Astrocyte of the spinal cord (primary cell): ENCODE data around the gene MROH2B.

Experiments used
- DNase-seq: peaks from one replicate; pipeline ENCODE4 v3.0.0; 2011; ENCODE audit warnings: low read depth, low spot score
- H3K4me3 ChIP-seq: 2 replicates; pipeline ENCODE4 v1.5.1; 2011; ENCODE audit warnings: low read depth, mild to moderate bottlenecking, low read length, moderate library complexity
- CTCF ChIP-seq: IDR thresholded peaks from 2 replicates; pipeline ENCODE4 v1.5.1; 2012; ENCODE audit warnings: low read depth, mild to moderate bottlenecking, low read length, inconsistent platforms
- in situ Hi-C: cut with HindIII; loops from 2 replicates; pipeline ENCODE4 v1.10.0; 2017; ENCODE audit warnings: low sequenced_read_pairs

MROH2B gene

GRCh38 chr5:41083306-41083705 lies 12.2 kb upstream of the MROH2B start:
- in situ Hi-C loops, result no loop called here
- no peak for DNase-seq
- TF ChIP-seq CTCF, result no peak
- no peak overlapping the region for H3K4me3 ChIP-seq

DNA sequence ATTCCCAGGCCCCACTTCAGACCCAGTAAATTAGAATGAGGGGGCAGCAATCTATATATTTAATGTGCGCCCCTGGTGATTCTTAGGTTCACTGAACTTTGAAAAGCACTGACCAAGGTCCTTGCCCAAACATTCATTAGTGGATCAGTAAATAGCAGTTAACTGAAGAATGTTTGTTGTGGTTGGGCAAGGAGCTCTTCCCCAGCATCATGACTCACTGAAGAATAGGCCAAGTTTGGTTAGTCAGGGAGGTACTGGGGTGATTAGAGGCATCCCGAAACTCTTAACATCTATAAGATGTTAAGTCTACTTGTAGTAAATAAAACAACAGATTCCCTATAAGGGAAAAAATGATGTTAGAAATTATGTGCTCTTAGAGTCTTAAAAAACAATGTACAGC lies 833 bp upstream of the MROH2B start:
- H3K4me3 ChIP-seq, result no peak overlapping the region
- in situ Hi-C loops, result no loop called here
- no peak for TF ChIP-seq CTCF
- DNase-seq, result peak; percentile 74

- no peak overlapping the region for H3K4me3 ChIP-seq
- no peak for TF ChIP-seq CTCF
- DNase-seq, result peak; percentile 17
- in situ Hi-C loops, result no loop called here
Observed at GRCh38 chr5:41067714-41068568, 3.2 kb downstream of the MROH2B start.

DNA sequence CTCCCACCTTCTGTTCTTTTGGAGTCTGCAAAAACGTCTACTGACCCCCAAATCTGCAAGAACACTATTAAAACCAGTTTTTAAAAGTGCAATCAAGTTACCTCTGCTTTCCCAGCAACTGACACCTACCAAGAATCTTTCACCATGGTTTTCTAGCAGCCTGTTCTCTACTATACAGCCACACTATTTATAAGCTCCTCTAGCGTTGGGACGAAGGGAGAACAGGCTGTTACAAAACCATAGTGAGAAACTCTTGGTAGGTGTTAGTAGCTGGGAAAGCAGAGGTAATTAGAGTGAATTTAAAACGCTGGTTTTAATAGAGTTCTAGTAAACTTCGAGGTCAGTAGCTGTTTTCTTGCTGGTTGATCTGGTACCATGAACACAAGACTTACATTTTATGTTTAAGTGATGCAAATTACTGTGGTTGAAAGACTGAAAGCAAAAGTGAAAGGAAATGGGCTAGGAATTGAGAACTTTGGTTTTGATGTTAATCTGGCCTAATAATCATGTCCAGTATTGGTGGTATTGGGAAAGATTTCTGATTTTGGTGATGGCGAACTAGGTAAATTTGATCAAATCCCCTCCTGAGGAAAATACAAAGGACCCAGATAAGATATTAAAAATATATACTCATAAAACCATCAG lies 5.3 kb downstream of the MROH2B start:
- H3K4me3 ChIP-seq, result no peak overlapping the region
- no peak for TF ChIP-seq CTCF
- in situ Hi-C loops, result no loop called here
- DNase-seq, result no peak

- no peak for DNase-seq
- TF ChIP-seq CTCF, result no peak
- H3K4me3 ChIP-seq, result no peak overlapping the region
- in situ Hi-C loops, result no loop called here
Observed at GRCh38 chr5:41057940-41058339, 13.2 kb downstream of the MROH2B start.

DNA sequence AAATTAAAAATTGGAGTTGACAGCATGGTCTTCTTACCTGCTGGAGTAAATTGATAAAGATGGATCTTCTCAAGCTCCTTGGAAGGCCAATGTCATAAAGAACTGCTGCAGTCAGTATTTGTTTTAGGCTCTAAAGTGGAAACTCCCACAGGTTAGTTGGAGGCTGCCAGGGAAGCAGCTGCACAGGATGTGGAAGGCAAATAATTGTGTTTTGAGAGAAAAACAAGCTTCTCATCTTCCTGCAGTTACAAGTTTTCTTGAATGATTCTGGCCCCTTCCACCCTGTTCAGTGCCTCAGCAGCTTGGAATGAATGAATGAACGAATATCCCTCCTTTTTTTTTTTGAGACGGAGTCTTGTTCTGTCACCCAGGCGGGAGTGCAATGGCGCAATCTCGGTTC lies 13.9 kb downstream of the MROH2B start:
- in situ Hi-C loops, result no loop called here
- no peak overlapping the region for H3K4me3 ChIP-seq
- DNase-seq, result no peak
- TF ChIP-seq CTCF, result no peak
